GM19324 (cell line): ENCODE results near the gene MRPL14.
"Not testable (repeated sequence)": the region's sequence is repeated elsewhere in the genome, so short reads cannot be mapped to it uniquely, and the experiment has no call there.

ENCODE experiments used
- ATAC-seq: cut with Tn5 transposase; IDR thresholded peaks from one replicate; pipeline ENCODE4 v1.9.1; 2021; ENCODE audit warnings: mild to moderate bottlenecking, moderate library complexity; ENCODE audit not compliant: unreplicated experiment, low FRiP score

MRPL14 gene

GRCh38 chr6:44102527-44102926, 24.7 kb downstream of the MRPL14 start:
- ATAC-seq = no peak

DNA sequence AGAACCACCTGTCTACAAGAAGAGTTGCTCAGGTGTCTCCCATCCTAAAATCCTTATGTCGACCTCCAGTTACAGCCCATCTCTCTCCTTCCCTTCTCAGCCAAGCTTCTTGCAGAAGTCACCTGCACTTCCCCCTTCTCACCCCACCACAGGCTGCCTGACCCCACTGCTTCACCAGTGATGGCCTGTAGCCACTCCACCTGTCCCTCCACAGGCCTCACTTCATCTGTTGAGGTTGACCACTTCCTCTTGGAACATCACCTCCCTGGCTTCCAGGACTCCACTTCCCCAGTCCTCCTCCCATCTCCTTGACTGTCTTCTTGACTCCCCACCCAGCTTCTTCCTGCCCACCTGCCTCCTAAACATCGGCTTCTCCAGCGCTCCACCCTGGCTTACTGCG, 25.4 kb downstream of the MRPL14 start:
- no peak for ATAC-seq

- no peak for ATAC-seq
Observed at GRCh38 chr6:44100088-44100550, 27.1 kb downstream of the MRPL14 start.

DNA sequence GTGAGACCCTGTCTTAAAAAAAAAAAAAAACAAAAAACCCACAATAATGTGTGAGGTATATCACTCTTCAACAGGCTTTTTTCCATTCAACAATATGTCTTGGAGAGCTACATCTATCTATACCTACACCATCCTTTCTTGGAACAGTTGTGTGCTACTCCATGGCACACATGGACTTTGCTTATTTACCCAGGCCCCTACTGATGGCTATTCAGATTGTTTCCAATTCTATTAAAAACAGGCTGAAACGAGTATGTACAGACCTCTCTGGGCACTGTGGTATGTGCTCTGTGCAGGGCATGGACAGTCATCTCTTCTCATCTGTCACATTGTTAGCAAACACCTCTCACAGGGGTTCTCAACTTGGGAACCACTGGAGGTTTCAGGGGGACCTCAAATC, 28.1 kb downstream of the MRPL14 start:
- ATAC-seq = no peak

DNA sequence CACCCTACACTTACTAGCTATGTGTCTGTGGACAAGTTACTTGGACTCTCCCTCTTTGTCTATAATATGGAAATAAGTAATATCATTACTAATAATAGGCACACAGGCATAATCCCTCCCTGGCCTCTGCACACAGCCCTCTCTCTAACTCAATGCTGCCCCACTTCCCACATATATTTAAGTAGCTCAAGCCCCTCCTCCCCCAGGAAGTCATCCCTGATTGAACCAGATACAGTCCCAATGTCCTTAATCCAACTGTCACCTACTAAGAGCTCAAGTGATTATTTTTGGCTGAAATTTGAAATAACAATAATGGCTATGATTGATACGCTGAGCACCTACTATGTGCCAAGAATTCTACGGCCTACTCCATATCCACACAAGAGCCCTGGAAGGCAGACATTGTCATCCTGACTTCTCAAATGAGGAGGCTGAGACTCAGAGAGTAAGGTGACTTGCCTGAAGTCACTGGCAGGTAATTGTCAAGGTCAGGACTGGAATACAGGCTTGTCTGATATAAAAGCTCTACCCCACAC, 29.4 kb downstream of the MRPL14 start:
- ATAC-seq = no peak

- ATAC-seq = no peak
Observed at GRCh38 chr6:44096612-44097011, 30.6 kb downstream of the MRPL14 start.

- not testable (repeated sequence) for ATAC-seq
Observed at GRCh38 chr6:44095243-44095623, 32.0 kb downstream of the MRPL14 start.

DNA sequence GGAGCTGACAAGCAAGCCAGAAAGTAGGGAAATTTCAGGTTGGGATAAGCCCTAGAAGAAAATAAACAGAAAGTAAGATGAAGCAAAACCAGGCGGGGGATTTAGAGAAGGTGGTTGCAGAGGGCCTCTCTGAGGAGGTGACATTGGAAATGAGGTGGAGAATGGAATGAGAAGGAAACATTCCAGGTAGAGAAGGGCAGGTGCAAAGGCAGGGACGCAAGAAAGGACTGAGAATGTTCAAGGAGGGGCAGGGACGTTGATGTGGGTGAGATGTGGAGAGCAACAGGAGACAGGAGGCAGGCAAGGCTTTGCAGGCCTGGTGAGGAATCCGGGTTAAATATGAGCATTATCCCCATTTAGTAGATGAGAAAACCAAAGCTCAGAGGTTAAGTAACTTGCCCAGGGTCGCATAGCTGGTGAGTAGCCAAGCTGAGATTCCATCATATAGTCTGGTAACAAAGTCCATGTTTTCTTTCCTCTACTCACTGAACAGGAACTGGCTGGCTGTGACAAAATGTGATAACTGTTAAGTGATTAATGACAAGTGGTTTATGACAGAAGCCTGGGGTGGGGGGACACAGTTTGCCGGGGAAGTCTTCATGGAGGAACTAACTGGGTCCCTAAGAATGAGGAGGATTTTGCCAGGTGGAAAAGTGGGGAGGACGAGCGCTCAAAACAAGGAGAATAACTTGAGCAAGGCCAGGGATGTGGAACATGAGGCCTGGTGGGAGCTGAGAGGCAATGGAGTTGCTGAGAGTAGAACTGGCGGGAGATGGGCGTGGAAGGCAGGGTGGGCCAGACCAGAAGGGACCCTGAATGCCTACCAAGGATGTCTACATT, 32.6 kb downstream of the MRPL14 start:
- ATAC-seq = no peak

GRCh38 chr6:44093750-44094402, 33.4 kb downstream of the MRPL14 start:
- ATAC-seq = no peak

DNA sequence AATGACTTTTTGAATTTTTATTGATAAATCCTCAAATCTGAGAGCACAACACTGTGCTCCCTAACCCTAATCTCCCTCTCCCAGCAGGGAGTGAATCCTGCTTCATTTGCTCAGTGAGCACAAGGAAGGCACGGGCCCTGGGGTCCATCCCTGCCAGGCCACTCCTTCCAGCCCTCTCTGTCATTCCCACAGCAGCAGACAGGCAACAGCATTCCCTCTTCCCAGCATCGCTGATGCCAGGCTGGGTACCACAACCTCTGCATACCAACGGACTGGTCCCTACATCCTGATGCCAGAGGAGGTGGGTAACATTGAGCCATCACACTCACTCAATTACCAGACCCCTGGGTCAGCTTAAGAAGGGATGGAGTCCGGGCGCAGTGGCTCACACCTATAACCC, 34.2 kb downstream of the MRPL14 start:
- ATAC-seq = no peak

DNA sequence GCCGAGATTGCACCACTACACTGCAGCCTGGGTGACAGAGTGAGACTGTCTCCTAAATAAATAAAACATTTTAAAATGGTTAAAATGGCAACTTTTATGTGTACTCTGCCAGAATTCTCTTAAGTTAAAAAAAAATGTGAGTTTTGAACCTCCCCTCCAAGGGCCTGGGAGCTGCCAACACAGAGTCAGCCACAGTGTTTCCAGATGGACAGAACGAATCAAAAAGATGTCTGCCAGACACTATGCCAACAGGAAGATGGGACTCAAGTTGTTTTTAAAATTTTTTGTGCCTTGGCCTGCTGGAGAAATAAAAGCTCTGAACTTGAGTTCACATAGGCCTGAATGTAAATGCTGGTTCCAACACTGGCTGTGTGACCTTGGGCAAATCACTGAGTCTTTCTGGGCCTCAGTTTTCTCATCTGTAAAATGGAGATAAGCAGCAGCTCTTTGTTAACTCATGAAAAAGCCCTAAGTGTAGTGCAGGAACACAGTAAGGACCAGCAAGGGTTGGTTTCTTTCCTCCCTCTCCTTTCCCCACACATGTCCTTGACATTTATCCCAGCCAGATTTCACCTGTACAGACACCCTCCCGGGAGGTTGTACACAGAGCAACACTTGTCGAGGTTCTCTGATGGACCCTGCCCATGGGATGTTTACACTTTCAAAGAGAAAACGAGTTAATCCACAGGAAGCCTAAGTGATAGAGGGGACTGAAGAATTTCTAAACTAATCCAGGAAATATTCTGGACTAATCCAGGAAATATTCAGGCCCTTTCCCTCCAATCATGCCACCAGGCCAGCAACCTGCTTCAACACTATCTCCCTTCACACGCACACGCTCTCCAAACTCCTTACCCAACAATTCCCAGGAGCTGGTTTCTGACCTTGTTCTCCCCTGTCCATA, 35.0 kb downstream of the MRPL14 start:
- no peak for ATAC-seq

- not testable (repeated sequence) for ATAC-seq
Observed at GRCh38 chr6:44091356-44091755, 35.9 kb downstream of the MRPL14 start.

GRCh38 chr6:44090465-44090864, 36.8 kb downstream of the MRPL14 start:
- ATAC-seq = no peak

- ATAC-seq = no peak
Observed at GRCh38 chr6:44088827-44089590, 38.2 kb downstream of the MRPL14 start.

DNA sequence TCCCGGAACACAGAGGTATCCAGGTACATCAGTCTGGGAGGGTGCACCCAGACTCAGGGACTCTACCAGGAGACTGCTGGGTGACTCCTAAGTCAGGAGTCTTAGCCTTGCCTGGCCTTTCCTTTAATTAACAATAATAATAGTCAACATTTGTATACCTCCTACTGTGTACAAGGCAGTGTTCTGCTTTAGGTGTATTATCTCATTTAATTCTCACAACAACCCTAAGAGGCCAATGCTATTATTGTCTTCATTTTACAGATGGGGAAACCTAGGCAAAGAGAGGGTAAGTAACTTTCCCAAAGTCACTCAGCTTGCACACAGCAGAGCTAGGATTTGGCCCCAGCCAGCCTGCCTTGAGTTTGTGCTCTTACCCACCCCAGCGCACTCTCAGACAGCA, 39.6 kb downstream of the MRPL14 start:
- ATAC-seq = no peak

- no peak for ATAC-seq
Observed at GRCh38 chr6:44086931-44087574, 40.2 kb downstream of the MRPL14 start.

GRCh38 chr6:44085219-44085618, 42.0 kb downstream of the MRPL14 start:
- ATAC-seq = no peak

GRCh38 chr6:44084231-44085014, 42.8 kb downstream of the MRPL14 start:
- ATAC-seq = no peak

DNA sequence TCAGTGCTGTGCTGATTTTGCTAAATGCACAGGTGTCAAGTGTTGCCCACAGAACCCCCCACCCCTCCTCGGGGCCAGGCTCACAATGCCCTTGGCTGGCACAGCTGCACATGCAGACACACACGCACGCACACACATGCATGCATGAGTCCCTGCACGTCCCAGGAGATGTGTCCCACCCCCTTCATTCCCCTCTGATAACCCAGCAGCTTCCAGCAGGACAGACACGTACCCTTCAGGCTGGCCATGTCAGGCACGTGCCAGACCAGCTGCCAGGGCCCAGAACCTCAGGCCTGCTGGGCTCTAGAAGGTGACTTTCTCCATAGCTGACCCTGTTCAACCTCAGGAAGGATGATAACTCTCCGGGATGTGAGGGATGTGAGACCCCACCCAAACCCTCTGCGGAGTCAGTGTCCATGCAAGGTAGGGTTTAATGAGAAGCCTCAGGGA, 44.4 kb downstream of the MRPL14 start:
- no peak for ATAC-seq
